CD4-positive, alpha-beta T cell treated with Interleukin-17A for 4 hours (primary cell): Measurements from ENCODE around the gene SH3RF3.

Experiments used
- DNase-seq: peaks from one replicate; pipeline ENCODE4 v3.0.0-alpha.2; 2020; ENCODE audit warnings: mixed read lengths

Gene SH3RF3

GRCh38 chr2:109460553-109461324, 331.7 kb downstream of the SH3RF3 start:
- DNase-seq, result no peak

GRCh38 chr2:109463236-109463635, 334.2 kb downstream of the SH3RF3 start:
- DNase-seq, result no peak

GRCh38 chr2:109463891-109464290, 334.9 kb downstream of the SH3RF3 start:
- DNase-seq, result no peak

GRCh38 chr2:109466674-109467575, 337.9 kb downstream of the SH3RF3 start:
- DNase-seq, result no peak

GRCh38 chr2:109467701-109468100, 338.7 kb downstream of the SH3RF3 start:
- no peak for DNase-seq

- DNase-seq, result no peak
Measured at GRCh38 chr2:109468893-109469292, 339.9 kb downstream of the SH3RF3 start.

- DNase-seq, result no peak
Measured at GRCh38 chr2:109471658-109472057, 342.7 kb downstream of the SH3RF3 start.

GRCh38 chr2:109472331-109472959, 343.4 kb downstream of the SH3RF3 start:
- no peak for DNase-seq

DNA sequence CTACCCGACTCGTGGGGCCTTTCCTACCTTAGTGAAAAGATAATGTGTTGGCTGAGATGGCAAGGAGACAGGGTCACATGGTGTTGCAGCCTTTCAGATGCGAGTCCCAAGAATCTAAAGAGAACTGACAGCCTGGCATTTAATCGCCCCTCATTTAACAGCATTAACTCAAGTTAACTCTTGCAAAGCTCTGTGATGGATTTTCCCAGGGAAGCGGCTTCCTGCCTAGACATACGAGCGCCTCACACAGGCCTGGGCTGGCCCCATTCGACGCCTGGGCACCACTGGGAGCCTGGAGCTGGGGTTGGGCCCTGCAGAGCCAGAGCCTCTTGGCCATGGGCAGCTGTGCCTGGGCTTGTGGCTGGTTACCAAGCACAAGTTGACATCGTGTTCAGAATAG, 344.0 kb downstream of the SH3RF3 start:
- no peak for DNase-seq

GRCh38 chr2:109473616-109474318, 344.8 kb downstream of the SH3RF3 start:
- no peak for DNase-seq

DNA sequence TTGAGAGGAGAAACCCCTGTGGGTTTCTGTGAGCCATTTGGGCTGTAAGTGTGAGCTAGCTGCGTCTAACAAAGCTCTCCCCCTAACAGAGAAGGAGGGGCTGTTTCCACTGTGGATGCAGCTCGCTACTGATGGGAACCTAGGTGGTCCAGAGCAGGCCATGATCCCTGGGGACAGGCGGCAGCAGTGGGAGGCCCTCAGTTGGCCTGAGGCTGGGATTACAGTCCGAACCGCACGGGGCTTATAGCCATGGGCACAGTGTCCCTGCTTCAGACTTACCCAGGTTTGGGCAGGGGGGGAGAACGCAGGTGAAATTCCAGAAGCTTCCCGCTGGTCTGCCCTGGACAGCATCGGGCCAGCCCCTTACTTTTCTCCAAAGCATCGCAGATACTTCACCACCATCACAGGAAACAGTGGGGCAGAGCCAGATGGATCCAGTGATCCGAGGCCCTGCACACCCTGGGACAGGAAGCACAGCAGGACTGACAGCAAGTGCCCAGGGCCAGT, 345.4 kb downstream of the SH3RF3 start:
- no peak for DNase-seq

DNA sequence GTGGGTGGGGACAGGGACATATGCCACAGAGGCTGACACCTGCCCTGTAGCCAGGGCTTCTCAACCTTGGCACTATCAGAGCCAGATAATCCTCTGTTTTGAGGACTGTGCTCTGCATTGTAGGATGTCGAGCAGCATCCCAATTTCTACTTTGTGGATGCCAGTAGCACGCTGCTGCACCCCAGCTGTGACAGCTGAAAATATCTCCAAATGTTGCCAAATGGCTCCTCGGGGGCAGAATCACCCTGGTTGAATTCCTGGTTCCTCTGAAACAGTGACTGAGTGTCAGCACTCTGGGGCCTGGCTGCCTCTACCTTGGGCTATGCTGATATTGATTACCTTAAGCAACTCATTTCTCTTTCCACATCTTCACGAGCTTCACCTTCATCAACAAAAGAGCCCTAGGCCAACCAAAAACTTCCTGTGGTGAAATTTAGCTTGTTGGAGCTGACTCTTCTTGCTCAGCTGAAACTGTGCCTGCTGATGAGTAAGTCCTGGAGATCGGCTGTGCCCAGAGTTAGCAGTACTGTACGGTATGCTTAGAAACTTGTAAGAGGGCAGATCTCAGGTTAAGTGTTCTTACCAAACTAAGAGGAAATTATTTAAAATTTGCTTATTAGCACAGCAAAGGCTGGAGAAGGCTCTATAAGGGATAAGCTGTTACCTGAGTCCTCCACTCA, 346.7 kb downstream of the SH3RF3 start:
- no peak for DNase-seq

GRCh38 chr2:109476641-109477441, 347.8 kb downstream of the SH3RF3 start:
- DNase-seq, result no peak

DNA sequence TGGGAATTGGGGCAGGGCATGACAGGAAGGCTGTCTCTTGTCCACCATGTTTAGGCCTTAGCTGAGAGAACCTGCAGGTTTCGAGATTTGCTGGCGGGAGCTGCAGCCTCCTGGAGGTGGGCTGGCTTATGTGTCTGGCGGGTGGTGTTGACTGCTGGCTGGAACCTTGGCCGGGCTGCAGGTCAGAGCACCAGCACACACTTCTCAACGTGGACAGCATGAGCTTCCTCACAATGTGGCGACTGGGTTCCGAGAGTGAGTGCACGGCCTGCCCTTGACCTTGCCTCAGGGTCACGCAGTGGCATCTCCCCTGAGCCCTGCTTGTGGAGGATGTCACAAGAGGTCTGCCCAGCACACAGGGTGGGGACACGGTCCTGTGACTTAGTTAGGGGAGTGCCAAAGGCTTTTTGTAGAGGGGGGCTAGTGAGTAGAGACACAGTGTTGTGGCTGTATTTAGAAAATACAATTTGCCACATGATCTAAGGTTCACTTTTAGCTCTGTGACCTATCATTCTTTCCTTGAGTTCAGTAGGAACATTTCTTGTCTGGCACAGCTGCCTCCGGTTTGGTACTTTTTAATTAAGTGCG, 350.0 kb downstream of the SH3RF3 start:
- DNase-seq, result no peak

- DNase-seq, result no peak
Measured at GRCh38 chr2:109479804-109480203, 350.8 kb downstream of the SH3RF3 start.

DNA sequence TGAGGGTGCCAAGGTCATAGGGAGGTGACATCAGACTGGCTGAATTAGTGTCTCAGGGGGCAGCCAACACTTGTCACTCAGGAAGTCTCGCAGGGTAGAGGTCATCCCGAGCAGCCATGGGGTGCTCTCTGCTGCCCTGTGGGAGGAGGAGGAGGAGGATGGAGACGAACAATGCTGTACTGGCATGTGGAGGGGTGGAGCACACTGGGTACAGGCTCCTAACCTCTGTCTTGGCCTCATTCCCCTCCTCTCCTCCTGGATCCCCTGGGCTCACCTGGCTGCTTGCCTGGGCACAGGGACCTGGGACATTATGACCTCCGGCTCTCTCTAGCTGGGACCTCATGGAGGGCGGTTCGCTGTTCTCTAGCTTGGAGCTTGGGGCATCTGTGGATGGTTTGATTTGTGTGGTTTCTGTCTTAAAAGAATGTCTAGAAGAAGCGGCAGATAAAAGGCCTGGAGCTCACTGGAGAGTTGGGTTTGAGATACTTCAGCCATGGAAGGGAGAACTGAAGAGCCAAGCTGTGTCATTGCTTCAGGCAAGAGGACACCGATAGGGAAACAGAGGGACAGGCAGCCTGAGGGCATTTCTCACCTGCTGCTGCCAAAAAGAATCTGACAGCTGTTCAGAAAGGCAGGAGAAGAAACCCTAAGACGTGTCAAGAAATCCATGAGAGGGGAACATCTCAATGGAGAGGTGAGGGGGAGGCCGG, 351.6 kb downstream of the SH3RF3 start:
- DNase-seq, result no peak

GRCh38 chr2:109481196-109481555, 352.2 kb downstream of the SH3RF3 start:
- no peak for DNase-seq

DNA sequence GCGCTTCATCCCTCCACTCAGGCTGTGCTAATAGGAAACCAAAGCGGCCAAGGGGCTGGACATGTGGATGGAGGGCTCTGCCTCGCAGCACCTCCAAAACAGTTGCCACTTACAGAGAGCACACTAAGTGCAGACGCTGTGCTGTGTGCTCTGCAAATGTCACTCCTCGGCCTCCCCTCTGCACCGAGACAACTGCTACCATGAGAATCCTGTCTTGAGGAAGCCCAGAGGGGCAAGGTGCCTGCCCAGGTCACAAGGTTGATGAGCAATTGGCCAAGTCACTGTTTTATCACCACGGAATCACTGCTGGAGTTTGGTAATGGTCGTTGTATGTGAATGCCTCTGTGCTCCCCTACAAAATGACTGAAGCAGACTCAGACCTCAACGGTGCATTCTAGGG, 352.6 kb downstream of the SH3RF3 start:
- no peak for DNase-seq

DNA sequence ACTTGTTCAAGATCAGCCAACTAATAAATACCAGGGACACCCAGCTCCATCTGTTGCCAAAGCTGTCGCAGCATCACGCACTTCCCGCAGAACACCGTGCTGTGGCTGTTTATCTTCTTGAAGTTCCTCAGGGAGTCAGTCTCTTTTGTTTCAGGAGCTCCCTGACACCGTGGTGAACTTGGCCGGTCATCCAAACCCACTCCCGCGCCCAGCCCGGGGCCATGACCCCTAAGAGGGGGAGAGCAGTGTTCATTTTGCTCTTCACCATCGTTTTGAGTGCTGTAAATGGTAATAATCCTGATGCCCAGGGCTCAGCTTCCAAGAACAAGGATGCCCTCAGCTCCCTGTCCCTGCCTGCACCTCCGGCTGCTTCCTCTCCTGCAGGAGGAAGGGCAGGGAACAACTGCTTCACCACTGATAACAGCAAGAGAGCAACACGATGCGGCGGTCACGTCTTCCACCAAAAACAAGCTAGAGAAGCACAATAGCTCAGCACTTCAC, 353.4 kb downstream of the SH3RF3 start:
- DNase-seq, result no peak
